NCI-H1694 (cell line): Measurements from ENCODE around the gene THG1L.

Experiments used
- DNase-seq: peaks from one replicate; lab custom pipeline; 2025; lab: John Stamatoyannopoulos, UW

THG1L gene

GRCh38 chr5:157758706-157759105, 27.5 kb downstream of the THG1L start:
- DNase-seq = no peak

GRCh38 chr5:157761690-157762621, 30.7 kb downstream of the THG1L start:
- peak; percentile 62 for DNase-seq

- DNase-seq = no peak
These were observed 33.3 kb downstream of the THG1L start for GRCh38 chr5:157764531-157764930.

DNA sequence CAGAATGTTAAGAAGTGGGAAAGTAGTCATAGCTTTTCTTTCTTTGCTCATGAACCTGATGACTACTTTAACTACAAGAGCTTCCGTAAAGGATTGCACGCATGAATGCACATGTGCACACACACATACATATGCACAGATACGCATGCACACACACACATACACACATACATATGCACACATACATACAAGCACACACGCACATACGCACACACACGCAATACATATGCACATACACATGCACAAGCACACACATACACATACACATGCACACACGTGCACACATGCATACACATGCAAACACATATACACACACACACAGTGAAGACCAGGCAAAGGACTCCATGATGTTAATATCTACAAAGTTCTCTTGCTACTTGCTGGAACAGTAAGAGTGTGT, 35.2 kb downstream of the THG1L start:
- DNase-seq = no peak

- no peak for DNase-seq
These were observed 35.7 kb downstream of the THG1L start for GRCh38 chr5:157766902-157767301.

- DNase-seq = no peak
These were observed 36.5 kb downstream of the THG1L start for GRCh38 chr5:157767689-157768088.

GRCh38 chr5:157770665-157771064, 39.4 kb downstream of the THG1L start:
- no peak for DNase-seq

DNA sequence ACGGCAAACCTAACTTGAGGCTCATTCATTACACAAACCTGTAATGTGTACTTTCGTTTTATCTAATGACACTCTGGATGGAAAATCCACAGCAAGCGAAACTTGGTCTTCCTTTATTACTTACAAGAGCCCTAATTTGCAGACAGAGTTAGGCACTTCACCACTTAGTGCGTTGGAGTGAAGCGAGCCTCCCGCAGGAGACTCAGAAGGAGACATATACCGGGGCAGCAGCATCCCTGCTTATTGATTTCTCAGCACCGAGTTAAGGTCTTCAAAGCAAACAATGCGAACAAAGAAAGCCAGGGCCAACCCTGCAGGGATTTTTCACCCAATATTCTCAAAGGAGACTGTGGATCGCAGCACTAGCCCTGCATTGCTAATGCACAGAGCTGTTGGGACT, 40.9 kb downstream of the THG1L start:
- no peak for DNase-seq

DNA sequence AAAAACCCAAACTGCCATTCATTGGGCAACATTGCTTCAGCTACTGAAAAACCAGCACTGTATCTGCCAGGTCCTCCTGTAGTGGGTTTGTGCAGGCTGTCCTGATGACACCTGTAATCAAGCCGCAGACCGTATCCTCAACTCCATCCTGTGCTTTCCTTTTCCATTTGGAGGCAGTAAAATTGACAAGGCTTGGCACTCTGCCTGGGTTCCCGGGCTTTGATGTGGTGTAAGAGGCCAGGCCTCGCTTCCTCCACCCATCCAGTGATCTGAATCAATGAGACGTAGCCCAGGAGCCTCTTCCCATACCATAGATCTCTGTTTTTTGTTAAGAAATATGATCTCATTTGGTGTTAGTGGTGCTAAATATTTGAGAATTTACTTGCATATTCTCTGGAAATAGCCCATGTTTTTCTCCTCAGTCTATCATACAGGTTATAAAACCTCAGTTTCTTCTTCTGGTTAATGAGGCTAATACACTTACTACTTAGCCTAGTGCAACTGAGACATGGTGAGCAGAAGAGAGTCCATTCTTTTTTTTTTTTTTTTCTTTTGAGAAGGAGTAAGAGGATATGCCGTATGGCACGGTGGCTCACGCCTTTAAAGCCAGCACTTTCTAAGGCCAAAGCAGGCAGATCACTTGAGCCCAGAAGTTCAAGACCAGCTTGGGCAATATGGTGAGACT, 47.0 kb downstream of the THG1L start:
- DNase-seq = no peak

GRCh38 chr5:157779221-157779620, 48.0 kb downstream of the THG1L start:
- no peak for DNase-seq

DNA sequence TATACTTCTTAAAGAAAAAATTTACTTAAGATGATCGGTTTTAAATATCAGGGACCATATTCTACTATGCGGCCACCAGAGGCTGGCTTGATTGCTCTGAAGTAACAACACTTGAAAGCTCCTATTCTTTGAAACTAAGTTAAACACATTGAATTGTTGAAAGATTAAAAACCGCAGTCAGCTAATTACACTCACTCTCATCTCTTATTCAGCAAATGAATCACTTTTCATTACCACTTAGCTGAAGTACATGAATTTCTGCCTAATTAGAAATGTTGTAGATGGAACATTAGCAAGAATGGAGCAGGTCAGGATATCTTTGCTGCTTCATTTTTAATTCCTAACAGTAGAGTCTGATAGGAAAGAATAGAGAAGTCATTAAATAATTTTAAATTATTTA, 54.6 kb downstream of the THG1L start:
- DNase-seq = no peak
